ENCODE data around the gene FAM120A.

FAM120A gene

DNA sequence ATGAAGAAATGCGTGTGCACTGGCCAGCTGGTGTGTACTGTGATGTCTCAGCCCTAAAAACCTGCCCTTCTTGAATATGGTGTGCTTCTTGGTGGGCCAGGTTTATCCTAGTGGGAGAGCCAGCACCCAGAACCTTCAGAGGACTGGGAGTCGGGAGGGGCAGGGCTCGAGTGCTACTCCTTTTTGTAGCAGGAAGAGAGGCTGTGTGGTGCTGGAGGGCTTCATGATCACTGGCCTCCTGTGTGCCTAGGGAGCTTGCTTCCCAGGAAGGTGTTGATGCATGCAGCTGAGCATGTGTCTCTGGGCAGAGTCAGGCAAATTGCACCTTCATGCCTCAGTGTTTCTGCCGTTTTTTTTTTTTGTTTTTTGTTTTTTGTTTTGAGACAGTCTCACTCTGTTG, 144.9 kb downstream of the FAM120A start:
- H3K4me3 ChIP-seq (ENCODE audit: low read depth, low read length), result no peak overlapping the region
- DNase-seq (ENCODE audit: low read depth), result no peak
- TF ChIP-seq, protein P1, sequence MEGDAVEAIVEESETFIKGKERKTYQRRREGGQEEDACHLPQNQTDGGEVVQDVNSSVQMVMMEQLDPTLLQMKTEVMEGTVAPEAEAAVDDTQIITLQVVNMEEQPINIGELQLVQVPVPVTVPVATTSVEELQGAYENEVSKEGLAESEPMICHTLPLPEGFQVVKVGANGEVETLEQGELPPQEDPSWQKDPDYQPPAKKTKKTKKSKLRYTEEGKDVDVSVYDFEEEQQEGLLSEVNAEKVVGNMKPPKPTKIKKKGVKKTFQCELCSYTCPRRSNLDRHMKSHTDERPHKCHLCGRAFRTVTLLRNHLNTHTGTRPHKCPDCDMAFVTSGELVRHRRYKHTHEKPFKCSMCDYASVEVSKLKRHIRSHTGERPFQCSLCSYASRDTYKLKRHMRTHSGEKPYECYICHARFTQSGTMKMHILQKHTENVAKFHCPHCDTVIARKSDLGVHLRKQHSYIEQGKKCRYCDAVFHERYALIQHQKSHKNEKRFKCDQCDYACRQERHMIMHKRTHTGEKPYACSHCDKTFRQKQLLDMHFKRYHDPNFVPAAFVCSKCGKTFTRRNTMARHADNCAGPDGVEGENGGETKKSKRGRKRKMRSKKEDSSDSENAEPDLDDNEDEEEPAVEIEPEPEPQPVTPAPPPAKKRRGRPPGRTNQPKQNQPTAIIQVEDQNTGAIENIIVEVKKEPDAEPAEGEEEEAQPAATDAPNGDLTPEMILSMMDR (IDR thresholded peaks at IDR 0.05; ENCODE audit: low read depth, low read length, missing control alignments), result no peak

DNA sequence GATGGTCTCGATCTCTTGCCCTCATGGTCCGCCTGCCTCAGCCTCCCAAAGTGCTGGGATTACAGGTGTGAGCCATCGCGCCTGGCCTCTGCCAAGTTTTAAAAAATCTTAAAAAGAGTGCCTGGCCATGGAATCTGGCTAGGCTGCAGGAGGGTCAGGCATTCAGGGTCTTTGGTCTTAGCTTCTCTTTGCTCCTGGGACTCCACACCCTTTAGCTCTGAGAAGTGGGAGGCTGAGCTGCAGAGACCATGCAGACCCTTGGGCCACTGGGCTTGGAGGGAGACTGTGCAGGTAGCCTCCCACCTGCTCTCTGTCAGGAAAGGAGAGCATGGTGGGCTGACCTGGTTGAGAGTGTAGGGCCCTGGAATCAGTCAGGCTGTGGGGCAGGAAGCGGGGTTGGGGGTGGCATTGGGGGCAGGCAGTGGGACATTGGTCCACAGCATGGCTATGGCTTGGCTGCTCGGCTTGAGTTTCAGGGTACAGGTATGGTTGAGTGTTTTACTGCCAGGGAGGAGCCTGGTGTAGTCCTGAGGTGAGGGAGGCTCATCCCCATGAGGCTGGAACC, 145.7 kb downstream of the FAM120A start:
- TF ChIP-seq, protein P1 (IDR thresholded peaks at IDR 0.05; ENCODE audit: low read depth, low read length, missing control alignments), result no peak
- no peak for DNase-seq (ENCODE audit: low read depth)

DNA sequence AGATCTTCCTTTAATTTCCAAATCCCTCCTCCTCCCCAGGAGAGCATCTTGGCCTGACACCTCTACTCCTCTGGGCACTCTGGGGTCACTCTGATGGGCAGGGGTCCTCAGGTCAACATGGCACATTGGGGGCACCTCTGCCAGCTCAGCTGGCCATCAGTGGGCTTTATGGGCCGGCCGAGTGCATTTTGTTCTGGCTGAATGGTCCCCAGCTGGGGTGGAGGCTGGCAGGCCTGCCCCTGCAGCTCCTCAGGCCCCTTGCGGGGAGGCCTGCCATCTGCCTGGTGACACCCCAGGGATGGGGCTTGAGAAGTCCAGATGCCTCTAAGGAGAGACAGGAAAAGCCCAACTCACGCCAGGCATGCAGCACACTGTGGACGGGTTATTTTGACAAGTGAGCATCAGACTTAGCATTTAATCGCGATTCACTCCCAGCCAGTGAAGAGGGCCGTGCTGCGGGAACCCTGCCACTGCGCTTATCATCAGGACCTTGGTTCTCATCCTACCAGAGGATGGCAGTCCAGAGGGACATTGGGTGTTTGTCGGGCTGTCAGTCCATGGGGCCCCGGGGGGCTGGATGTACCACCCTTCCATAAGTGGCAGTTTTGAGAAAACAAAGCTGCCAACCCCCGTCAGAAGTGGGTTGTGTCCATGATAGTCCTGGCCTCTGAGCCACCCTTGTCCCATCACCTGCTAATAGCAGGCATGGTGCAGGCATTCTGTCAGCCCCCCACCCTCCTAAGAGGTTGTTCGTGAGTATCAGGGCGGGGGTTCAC, 146.6 kb downstream of the FAM120A start:
- H3K4me3 ChIP-seq (ENCODE audit: low read depth, low read length), result no peak overlapping the region
- TF ChIP-seq, protein P1 (IDR thresholded peaks at IDR 0.05; ENCODE audit: low read depth, low read length, missing control alignments), result no peak
- no peak for DNase-seq (ENCODE audit: low read depth)

More for the DNA sequence above, 145.7 kb downstream of the FAM120A start:
- H3K4me3 ChIP-seq (ENCODE audit: low read depth, low read length), result no peak overlapping the region

DNA sequence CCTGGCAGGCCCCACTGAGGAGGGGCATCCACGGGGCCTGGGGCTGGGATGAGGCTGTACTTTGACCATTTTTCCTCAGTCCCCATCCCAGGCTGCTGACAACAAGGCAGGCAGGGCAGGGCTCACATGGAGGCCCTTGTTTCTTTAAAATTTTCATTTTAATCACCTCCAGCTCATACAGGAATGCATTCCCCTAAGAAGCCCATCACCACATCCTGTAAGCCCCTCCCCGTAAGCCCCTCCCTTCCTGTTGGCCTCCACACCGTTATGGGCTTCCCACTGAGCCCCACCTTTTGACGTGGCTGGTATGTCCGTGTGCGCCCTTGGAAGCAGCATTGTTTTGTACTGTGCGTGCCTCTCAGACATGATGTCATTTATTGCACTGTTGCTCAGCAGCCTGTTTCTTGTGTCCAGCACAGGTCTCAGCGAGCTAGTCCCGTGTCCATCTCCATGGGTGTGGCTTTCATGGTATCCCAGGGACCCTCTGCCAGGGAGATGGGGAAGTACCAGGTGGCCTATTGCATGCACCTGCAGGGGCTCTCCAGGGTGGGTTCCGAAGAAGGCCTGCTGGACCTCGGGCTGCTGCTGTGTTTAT, 147.3 kb downstream of the FAM120A start:
- TF ChIP-seq, protein P1 (IDR thresholded peaks at IDR 0.05; ENCODE audit: low read depth, low read length, missing control alignments), result no peak

DNA sequence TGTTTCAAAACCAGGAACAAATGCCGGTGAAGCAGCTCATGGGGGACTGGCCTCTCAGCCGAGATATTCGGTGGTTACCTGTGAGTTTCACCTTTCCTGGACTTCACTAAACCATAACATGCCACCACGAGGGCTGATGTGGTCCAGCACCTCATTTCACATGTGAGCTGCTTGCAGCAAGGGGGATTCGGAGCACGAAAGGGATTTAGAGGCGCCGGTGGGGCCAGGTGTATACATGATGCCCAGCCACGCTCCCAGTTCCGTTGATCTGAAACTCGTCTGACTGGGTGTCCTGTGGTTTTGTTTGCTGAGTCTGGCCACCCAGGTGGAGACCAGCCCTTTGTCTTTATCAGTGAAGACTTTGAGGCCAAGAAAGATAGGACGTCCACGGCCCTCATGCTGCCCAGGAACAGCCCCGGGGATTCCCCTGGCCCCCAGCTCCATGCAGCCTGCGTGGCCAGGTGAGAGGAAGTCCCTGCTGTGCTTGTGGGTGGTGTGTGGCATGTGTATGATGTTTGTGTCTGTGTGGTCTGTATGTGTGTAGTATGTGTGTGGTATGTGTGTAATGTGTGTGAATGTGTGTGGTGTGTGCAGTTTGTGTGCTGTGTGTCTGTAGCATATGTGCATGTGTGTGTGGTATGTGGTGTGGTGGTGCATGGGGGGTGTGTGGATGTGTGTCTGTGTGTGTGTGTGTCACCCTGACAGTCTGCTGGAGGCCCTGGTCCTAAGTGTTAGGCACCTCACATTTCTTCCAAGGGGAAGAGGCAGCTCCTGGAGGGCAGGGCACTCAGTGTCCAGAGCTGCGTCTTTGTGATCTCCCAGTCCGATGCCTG, 148.3 kb downstream of the FAM120A start:
- H3K4me3 ChIP-seq (ENCODE audit: low read depth, low read length), result no peak overlapping the region
- DNase-seq (ENCODE audit: low read depth), result no peak
- TF ChIP-seq, protein P1 (IDR thresholded peaks at IDR 0.05; ENCODE audit: low read depth, low read length, missing control alignments), result no peak

More for the DNA sequence above, 147.3 kb downstream of the FAM120A start:
- no peak overlapping the region for H3K4me3 ChIP-seq (ENCODE audit: low read depth, low read length)
- no peak for DNase-seq (ENCODE audit: low read depth)

DNA sequence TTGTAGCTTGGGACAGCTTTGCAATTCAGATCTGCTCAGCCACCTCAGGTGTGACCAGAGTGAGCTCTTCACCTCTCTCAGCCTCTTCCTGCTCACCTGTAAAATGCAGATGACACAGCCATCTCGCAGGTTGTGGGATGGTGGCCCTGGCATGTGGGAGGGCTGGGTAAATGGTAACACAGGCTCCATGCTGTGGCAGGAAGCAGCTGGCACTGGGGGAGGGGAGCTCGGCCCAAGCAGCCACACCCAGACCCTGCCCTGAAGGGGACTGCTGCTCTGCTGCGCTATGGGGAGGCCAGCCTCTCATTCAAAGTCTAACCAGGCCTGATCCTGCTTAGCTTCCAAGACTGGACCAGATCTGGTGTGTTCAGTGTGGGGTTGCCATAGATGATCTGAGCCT, 149.0 kb downstream of the FAM120A start:
- H3K4me3 ChIP-seq (ENCODE audit: low read depth, low read length), result no peak overlapping the region
- TF ChIP-seq, protein P1 (IDR thresholded peaks at IDR 0.05; ENCODE audit: low read depth, low read length, missing control alignments), result no peak
- DNase-seq (ENCODE audit: low read depth), result no peak
